K562 (cell line): ENCODE measurements around the gene EPN3. TPM values are rescaled to one million over a fixed set of nuclear protein-coding genes. Genes with fewer than 3 reads are reported as not detected.

ENCODE experiments used
- ATAC-seq: fragments of 200-7000 bp; cut with Tn5 transposase; 3 replicates; pipeline ENCODE4 v1.9.1; 2020; ENCODE audit warnings: moderate library complexity
- BruUV-seq: library from RNA; stranded (reverse); fragments of 400-500 nt; replicated peaks from 2 replicates; lab custom pipeline; 2021; lab: Mats Ljungman, UMichigan
- CTCF ChIA-PET: fragments of 300-600 bp; formaldehyde crosslinking; extraction: SDS; loops from one replicate; lab custom pipeline; 2021; ENCODE audit warnings: low intra/inter-chr PET ratio; lab: Yijun Ruan, JAX
- POLR2A ChIA-PET: fragments of 300-600, 350-650 bp; sonication (Branson Sonifier 250); formaldehyde crosslinking; extraction: SDS; loops from one replicate; lab custom pipeline; 2021; ENCODE audit warnings: antibody characterized with exemption, inconsistent platforms; lab: Yijun Ruan, JAX
- DNase-seq, 4 experiments: peaks; one replicate each; pipeline versions ENCODE4 v3.0.0 to v3.0.0-alpha.2; 2011 to 2018; ENCODE audit warnings: low spot score in 3 of 4, mixed read lengths in 3 of 4; ENCODE audit errors: extremely low read depth in 1 of 4
- FAIRE-seq: peaks from 2 replicates; lab custom pipeline; 2011; peaks lifted over from hg19 to GRCh38; lab: Jason Lieb, UNC
- H2AFZ ChIP-seq: 2 replicates; pipeline ENCODE4 v1.6.0; 2011; ENCODE audit warnings: low read depth, low read length, control low read depth, inconsistent platforms
- H3K27ac ChIP-seq: fragments of 200-600 bp; 3 replicates; pipeline ENCODE4 v1.8.0; 2011; ENCODE audit warnings: low read depth, mild to moderate bottlenecking, control low read depth, inconsistent platforms, low read length, moderate library complexity, mixed read lengths; ENCODE audit errors: extremely low read depth
- H3K27me3 ChIP-seq, 2 experiments: fragments of 300-600 bp in 1 of 2; 2 replicates in 1 of 2; 3 replicates in 1 of 2; pipeline versions ENCODE4 v1.6.0 to v1.8.0; 2011; ENCODE audit warnings: inconsistent platforms in 2 of 2, low read length in 2 of 2, mild to moderate bottlenecking in 1 of 2, mixed read lengths in 1 of 2, moderate library complexity in 1 of 2; ENCODE audit not compliant: control insufficient read depth in 2 of 2, insufficient read depth in 2 of 2
- H3K36me3 ChIP-seq: fragments of 300-600 bp; 3 replicates; pipeline ENCODE4 v1.8.0; 2011; ENCODE audit warnings: mild to moderate bottlenecking, low read length, inconsistent platforms; ENCODE audit not compliant: control insufficient read depth, insufficient read depth
- H3K4me1 ChIP-seq, 2 experiments: fragments of 200-600 bp in 1 of 2; replicated peaks in 1 of 2; 2 replicates in 1 of 2; 3 replicates in 1 of 2; pipeline versions ENCODE4 v1.5.1 to v1.8.0; 2011; ENCODE audit warnings: inconsistent platforms in 2 of 2, low read length in 2 of 2, mild to moderate bottlenecking in 1 of 2, mixed read lengths in 1 of 2, moderate library complexity in 1 of 2; ENCODE audit not compliant: control insufficient read depth in 2 of 2, insufficient read depth in 2 of 2
- H3K4me2 ChIP-seq: 2 replicates; pipeline ENCODE4 v1.6.1; 2011; ENCODE audit warnings: low read length, control low read depth, inconsistent platforms, mixed read lengths; ENCODE audit not compliant: insufficient read depth
- H3K4me3 ChIP-seq: fragments of 200-600 bp; sonication (generic), shearing (Covaris generic); 2 replicates; pipeline ENCODE4 v1.5.1; 2016; ENCODE audit warnings: control low read depth, inconsistent platforms
- H3K79me2 ChIP-seq: fragments of 200-600 bp; 3 replicates; pipeline ENCODE4 v1.8.0; 2011; ENCODE audit warnings: low read length, inconsistent platforms; ENCODE audit not compliant: control insufficient read depth, insufficient read depth
- H3K9ac ChIP-seq, 2 experiments: 2 replicates each; pipeline versions ENCODE4 v1.6.0 to v1.6.1; 2011; ENCODE audit warnings: low read depth in 2 of 2, low read length in 2 of 2, control low read depth in 1 of 2, inconsistent platforms in 1 of 2, mild to moderate bottlenecking in 1 of 2, mixed read lengths in 1 of 2; ENCODE audit not compliant: insufficient read depth in 1 of 2
- H3K9me1 ChIP-seq: one replicate; pipeline ENCODE4 v1.6.0; 2011; ENCODE audit warnings: inconsistent platforms, mild to moderate bottlenecking, low read length, moderate library complexity; ENCODE audit not compliant: control insufficient read depth, insufficient read depth
- H3K9me3 ChIP-seq: replicated peaks from 2 replicates; pipeline ENCODE4 v1.5.1; 2011; ENCODE audit warnings: low read depth, low read length, inconsistent platforms; ENCODE audit not compliant: control insufficient read depth, insufficient read depth
- H4K20me1 ChIP-seq: replicated peaks from 2 replicates; pipeline ENCODE4 v1.6.1; 2011; ENCODE audit warnings: low read length, inconsistent platforms, mixed read lengths; ENCODE audit not compliant: control insufficient read depth, insufficient read depth
- BCOR ChIP-seq: fragments of 450-650 bp; IDR thresholded peaks from 2 replicates; pipeline ENCODE4 v1.6.1; 2016
- BHLHE40 ChIP-seq: IDR thresholded peaks from 2 replicates; pipeline ENCODE4 v1.6.1; 2011; ENCODE audit warnings: low read length, improper control_type of control experiment
- CBX5 ChIP-seq: IDR thresholded peaks from 2 replicates; pipeline ENCODE4 v1.6.1; 2014; ENCODE audit warnings: low read depth, borderline replicate concordance
- EGR1 ChIP-seq: fragments of 450-650 bp; conservative IDR thresholded peaks from 2 replicates; pipeline ENCODE4 v1.6.1; 2017; ENCODE audit warnings: mild to moderate bottlenecking
- GATAD2A ChIP-seq: fragments of 450-650 bp; IDR thresholded peaks from 2 replicates; pipeline ENCODE4 v1.6.1; 2017
- KDM1A ChIP-seq, 2 experiments: fragments of 450-650 bp; IDR thresholded peaks; 2 replicates each; pipeline ENCODE4 v1.6.1; 2016; ENCODE audit warnings: mild to moderate bottlenecking in 2 of 2
- MAFF ChIP-seq: IDR thresholded peaks from 2 replicates; pipeline ENCODE4 v1.6.1; 2012; ENCODE audit warnings: low read length, improper control_type of control experiment
- ZZZ3 ChIP-seq: fragments of 450-650 bp; IDR thresholded peaks from 2 replicates; pipeline ENCODE4 v1.6.1; 2016; ENCODE audit warnings: antibody characterized with exemption, mild to moderate bottlenecking, moderate library complexity
- WGBS: fragments of 100-300 bp; shearing (Covaris generic); methylation state at CpG from one replicate; pipeline ENCODE4 v1.1.6; 2016; ENCODE audit warnings: low coverage, mixed read lengths; ENCODE audit not compliant: insufficient coverage; ENCODE audit errors: missing lambda C conversion rate; 5-methylcytosine and 5-hydroxymethylcytosine counted together
- in situ Hi-C: fragments of 300-500 bp; cut with MboI; formaldehyde crosslinking; loops from 4 replicates; pipeline ENCODE4 v1.15.0; 2018; ENCODE audit warnings: inconsistent platforms, mixed read lengths
- intact Hi-C: fragments of 100-400 bp; cut with micrococcal nuclease; formaldehyde crosslinking; loops from 2 replicates; pipeline ENCODE4 v1.14.2; 2022
- polyA plus RNA-seq, 8 experiments: library from polyadenylated mRNA; depleted of rRNA in 4 of 8; stranded (reverse) in 5 of 8; unstranded in 3 of 8; fragments of >200 nt; fragmentation: Nextera tagmentation in 2 of 8; fragmentation: Illumina TruSeq in 1 of 8; extraction: Ambion mirVana in 2 of 8; extraction: Trizol in 1 of 8; gene quantifications; 2 replicates each; pipeline versions ENCODE4 v1.2.1 to v1.2.3, GENCODE V29; 2011 to 2014; ENCODE audit warnings: inconsistent platforms in 1 of 8, missing spikeins in 1 of 8
- total RNA-seq, 7 experiments: library from RNA; depleted of rRNA in 6 of 7; stranded (reverse); fragments of >200 nt in 6 of 7; fragmentation: Illumina TruSeq in 2 of 7; extraction: Trizol in 2 of 7; gene quantifications; 2 replicates each; pipeline versions ENCODE4 v1.2.1 to v1.2.3, GENCODE V29; 2011 to 2021; ENCODE audit warnings: low replicate concordance in 1 of 7
- TF ChIP-seq, protein P1 (sequence below), 2 experiments: fragments of 450-650 bp; conservative IDR thresholded peaks; 2 replicates each; pipeline ENCODE4 v1.6.1; 2017; ENCODE audit warnings: mild to moderate bottlenecking in 2 of 2, moderate library complexity in 2 of 2
- TF ChIP-seq, protein P2 (sequence below): sonication (generic); formaldehyde crosslinking; IDR thresholded peaks from 2 replicates; pipeline ENCODE4 v1.9.0; 2022; ENCODE audit warnings: mild to moderate bottlenecking, missing genetic modification reagents
- TF ChIP-seq, protein P3 (sequence below): IDR thresholded peaks from 3 replicates; pipeline ENCODE4 v1.6.1; 2011; ENCODE audit warnings: borderline replicate concordance, mild to moderate bottlenecking, moderate library complexity; ENCODE audit not compliant: insufficient read length; ENCODE audit errors: extremely low read depth
- TF ChIP-seq, protein P4 (sequence below): sonication (generic); formaldehyde crosslinking; IDR thresholded peaks from 2 replicates; pipeline ENCODE4 v1.8.0; 2022; ENCODE audit warnings: mild to moderate bottlenecking, missing genetic modification reagents
- TF ChIP-seq, protein P5 (sequence below), 2 experiments: fragments of 450-650 bp; IDR thresholded peaks; 2 replicates each; pipeline ENCODE4 v1.6.1; 2018; ENCODE audit warnings: mild to moderate bottlenecking in 2 of 2, low read depth in 1 of 2; ENCODE audit not compliant: partially characterized antibody in 2 of 2

The EPN3 gene
- total and polyA plus RNA-seq, 9 of the 15 experiments (the other 6 are each of a cell fraction or from before 2014, with no cell fraction given) = 0.16 TPM; not detected in 8

DNA sequence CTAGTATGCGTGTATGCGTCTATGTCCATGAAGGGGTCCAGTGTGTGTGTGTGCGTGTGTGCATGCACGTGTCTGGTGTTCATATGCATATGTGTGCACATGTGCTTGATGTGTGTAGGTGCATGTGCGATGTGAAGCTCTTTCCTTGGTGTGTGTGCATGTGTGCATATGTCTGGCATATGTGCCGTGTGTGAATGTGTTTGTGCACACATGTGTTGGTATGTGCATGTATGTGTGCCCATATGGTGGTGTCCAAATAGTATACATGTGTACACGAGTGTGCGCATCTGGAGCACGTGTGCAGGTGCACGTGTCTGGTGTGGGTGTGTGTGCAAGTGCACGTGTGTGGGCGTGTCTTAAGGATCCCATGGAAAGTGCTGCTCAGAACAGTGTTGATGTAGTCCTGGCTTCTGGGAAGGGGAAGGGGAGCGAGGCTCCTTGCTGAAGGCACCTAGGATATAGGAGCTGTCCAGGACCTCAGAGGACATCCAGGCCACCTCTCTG is 45.0 kb downstream of the EPN3 start:
- no peak overlapping the region for H2AFZ ChIP-seq
- H3K79me2 ChIP-seq = no peaks in the 10 kb centered on the region
- H3K9me1 ChIP-seq = no peaks in the 10 kb centered on the region
- H3K4me1 ChIP-seq = peaks cover 14 to 27% of the 10 kb centered on the region in 2 experiments; a peak in 4 of 5 replicates
- H3K27me3 ChIP-seq = peaks cover 13 to 83% of the 10 kb centered on the region in 2 experiments; a peak in 4 of 5 replicates
- in situ Hi-C loops (no loop called here), intact Hi-C loops (no loop called here)
- no peak overlapping the region for H3K4me2 ChIP-seq
- ATAC-seq = no peak
- ChIA-PET CTCF (no interaction called here), POLR2A (no interaction called here)
- no peaks in the 10 kb centered on the region for H3K36me3 ChIP-seq
- FAIRE-seq = no peak
- H3K4me3 ChIP-seq = no peak overlapping the region
- 12% methylated on average over 13 of the region's 13 CpGs for WGBS
- no peak overlapping the region for H3K9ac ChIP-seq
- H3K27ac ChIP-seq = no peak overlapping the region
- no peak for DNase-seq
- peaks cover 16% of the 10 kb centered on the region; the same call in 1 of the 2 replicates for H4K20me1 ChIP-seq
- no TSS peak for BruUV-seq
- H3K9me3 ChIP-seq = no peaks in the 10 kb centered on the region; the same call in 1 of the 2 replicates
- TF ChIP-seq, protein P1, sequence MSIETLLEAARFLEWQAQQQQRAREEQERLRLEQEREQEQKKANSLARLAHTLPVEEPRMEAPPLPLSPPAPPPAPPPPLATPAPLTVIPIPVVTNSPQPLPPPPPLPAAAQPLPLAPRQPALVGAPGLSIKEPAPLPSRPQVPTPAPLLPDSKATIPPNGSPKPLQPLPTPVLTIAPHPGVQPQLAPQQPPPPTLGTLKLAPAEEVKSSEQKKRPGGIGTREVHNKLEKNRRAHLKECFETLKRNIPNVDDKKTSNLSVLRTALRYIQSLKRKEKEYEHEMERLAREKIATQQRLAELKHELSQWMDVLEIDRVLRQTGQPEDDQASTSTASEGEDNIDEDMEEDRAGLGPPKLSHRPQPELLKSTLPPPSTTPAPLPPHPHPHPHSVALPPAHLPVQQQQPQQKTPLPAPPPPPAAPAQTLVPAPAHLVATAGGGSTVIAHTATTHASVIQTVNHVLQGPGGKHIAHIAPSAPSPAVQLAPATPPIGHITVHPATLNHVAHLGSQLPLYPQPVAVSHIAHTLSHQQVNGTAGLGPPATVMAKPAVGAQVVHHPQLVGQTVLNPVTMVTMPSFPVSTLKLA (conservative IDR thresholded peaks at IDR 0.05) = peak in 1 of 2 experiments; percentile 68; a peak in 2 of 4 replicates
- TF ChIP-seq CBX5 (no peak), MAFF (no peak), GATAD2A (no peak), BHLHE40 (peak; percentile 88), ZZZ3 (no peak), KDM1A (IDR thresholded peaks at IDR 0.05) (peak in 1 of 2 experiments; percentile 83; a peak in 2 of 4 replicates), BCOR (no peak), EGR1 (peak; percentile 40)
- TF ChIP-seq, protein P2, sequence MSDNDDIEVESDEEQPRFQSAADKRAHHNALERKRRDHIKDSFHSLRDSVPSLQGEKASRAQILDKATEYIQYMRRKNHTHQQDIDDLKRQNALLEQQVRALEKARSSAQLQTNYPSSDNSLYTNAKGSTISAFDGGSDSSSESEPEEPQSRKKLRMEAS = 0 out of 2 replicates have a peak, but pooled peaks have one; percentile 32
- TF ChIP-seq, protein P3, sequence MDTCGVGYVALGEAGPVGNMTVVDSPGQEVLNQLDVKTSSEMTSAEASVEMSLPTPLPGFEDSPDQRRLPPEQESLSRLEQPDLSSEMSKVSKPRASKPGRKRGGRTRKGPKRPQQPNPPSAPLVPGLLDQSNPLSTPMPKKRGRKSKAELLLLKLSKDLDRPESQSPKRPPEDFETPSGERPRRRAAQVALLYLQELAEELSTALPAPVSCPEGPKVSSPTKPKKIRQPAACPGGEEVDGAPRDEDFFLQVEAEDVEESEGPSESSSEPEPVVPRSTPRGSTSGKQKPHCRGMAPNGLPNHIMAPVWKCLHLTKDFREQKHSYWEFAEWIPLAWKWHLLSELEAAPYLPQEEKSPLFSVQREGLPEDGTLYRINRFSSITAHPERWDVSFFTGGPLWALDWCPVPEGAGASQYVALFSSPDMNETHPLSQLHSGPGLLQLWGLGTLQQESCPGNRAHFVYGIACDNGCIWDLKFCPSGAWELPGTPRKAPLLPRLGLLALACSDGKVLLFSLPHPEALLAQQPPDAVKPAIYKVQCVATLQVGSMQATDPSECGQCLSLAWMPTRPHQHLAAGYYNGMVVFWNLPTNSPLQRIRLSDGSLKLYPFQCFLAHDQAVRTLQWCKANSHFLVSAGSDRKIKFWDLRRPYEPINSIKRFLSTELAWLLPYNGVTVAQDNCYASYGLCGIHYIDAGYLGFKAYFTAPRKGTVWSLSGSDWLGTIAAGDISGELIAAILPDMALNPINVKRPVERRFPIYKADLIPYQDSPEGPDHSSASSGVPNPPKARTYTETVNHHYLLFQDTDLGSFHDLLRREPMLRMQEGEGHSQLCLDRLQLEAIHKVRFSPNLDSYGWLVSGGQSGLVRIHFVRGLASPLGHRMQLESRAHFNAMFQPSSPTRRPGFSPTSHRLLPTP = no peak
- TF ChIP-seq, protein P4, sequence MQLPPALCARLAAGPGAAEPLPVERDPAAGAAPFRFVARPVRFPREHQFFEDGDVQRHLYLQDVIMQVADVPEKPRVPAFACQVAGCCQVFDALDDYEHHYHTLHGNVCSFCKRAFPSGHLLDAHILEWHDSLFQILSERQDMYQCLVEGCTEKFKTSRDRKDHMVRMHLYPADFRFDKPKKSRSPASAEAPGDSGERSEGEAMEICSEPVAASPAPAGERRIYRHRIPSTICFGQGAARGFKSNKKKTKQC (CRISPR knock-in tag) = no peak
- TF ChIP-seq, protein P5, sequence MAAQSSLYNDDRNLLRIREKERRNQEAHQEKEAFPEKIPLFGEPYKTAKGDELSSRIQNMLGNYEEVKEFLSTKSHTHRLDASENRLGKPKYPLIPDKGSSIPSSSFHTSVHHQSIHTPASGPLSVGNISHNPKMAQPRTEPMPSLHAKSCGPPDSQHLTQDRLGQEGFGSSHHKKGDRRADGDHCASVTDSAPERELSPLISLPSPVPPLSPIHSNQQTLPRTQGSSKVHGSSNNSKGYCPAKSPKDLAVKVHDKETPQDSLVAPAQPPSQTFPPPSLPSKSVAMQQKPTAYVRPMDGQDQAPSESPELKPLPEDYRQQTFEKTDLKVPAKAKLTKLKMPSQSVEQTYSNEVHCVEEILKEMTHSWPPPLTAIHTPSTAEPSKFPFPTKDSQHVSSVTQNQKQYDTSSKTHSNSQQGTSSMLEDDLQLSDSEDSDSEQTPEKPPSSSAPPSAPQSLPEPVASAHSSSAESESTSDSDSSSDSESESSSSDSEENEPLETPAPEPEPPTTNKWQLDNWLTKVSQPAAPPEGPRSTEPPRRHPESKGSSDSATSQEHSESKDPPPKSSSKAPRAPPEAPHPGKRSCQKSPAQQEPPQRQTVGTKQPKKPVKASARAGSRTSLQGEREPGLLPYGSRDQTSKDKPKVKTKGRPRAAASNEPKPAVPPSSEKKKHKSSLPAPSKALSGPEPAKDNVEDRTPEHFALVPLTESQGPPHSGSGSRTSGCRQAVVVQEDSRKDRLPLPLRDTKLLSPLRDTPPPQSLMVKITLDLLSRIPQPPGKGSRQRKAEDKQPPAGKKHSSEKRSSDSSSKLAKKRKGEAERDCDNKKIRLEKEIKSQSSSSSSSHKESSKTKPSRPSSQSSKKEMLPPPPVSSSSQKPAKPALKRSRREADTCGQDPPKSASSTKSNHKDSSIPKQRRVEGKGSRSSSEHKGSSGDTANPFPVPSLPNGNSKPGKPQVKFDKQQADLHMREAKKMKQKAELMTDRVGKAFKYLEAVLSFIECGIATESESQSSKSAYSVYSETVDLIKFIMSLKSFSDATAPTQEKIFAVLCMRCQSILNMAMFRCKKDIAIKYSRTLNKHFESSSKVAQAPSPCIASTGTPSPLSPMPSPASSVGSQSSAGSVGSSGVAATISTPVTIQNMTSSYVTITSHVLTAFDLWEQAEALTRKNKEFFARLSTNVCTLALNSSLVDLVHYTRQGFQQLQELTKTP (IDR thresholded peaks at IDR 0.05; ENCODE audit: low read depth in 1 of 2, partially characterized antibody in 2 of 2) = no peak
